GM12878 (cell line): Measurements from ENCODE around the gene BUB3. TPM values are rescaled to one million over a fixed set of nuclear protein-coding genes. Genes with fewer than 3 reads are reported as not detected.

Experiments
- ATAC-seq: fragments of 200-7000 bp; cut with Tn5 transposase; 3 replicates; pipeline ENCODE4 v1.9.1; 2020; ENCODE audit warnings: mild to moderate bottlenecking, moderate library complexity
- BruUV-seq: library from RNA; stranded (reverse); fragments of 400-500 nt; replicated peaks from 2 replicates; lab custom pipeline; 2021; lab: Mats Ljungman, UMichigan
- CTCF ChIA-PET: fragments of 300-600 bp; sonication (Branson Sonifier 250); formaldehyde crosslinking; extraction: SDS; loops from one replicate; lab custom pipeline; 2021; ENCODE audit warnings: inconsistent platforms; lab: Yijun Ruan, JAX
- POLR2A ChIA-PET: fragments of 350-600 bp; formaldehyde crosslinking; extraction: SDS; loops from one replicate; lab custom pipeline; 2021; ENCODE audit warnings: inconsistent platforms; lab: Charles Lee
- RAD21 ChIA-PET: fragments of 300-600 bp; sonication (Branson Sonifier 250); formaldehyde crosslinking; loops from one replicate; lab custom pipeline; 2023; ENCODE audit warnings: antibody characterized with exemption; ENCODE audit not compliant: unreplicated experiment; lab: Charles Lee
- SMC1A ChIA-PET: fragments of 300-600 bp; sonication (Branson Sonifier 250); formaldehyde crosslinking; loops from one replicate; lab custom pipeline; 2023; ENCODE audit not compliant: unreplicated experiment, uncharacterized antibody; lab: Charles Lee
- DNase-seq: peaks from one replicate; pipeline ENCODE4 v3.0.0-alpha.2; 2011; ENCODE audit warnings: low read depth, low spot score
- FAIRE-seq: peaks from 3 replicates; lab custom pipeline; 2011; peaks lifted over from hg19 to GRCh38; lab: Jason Lieb, UNC
- H2AFZ ChIP-seq: 2 replicates; pipeline ENCODE4 v1.6.0; 2011; ENCODE audit warnings: low read depth, low read length, control low read depth; ENCODE audit not compliant: control insufficient read depth
- H3K27ac ChIP-seq: 2 replicates; pipeline ENCODE4 v1.5.1; 2011; ENCODE audit warnings: control low read depth; ENCODE audit not compliant: control insufficient read depth, insufficient read depth
- H3K27me3 ChIP-seq, 2 experiments: replicated peaks in 1 of 2; 2 replicates each; pipeline versions ENCODE4 v1.6.0 to v1.6.1; 2011; ENCODE audit warnings: low read length in 1 of 2; ENCODE audit not compliant: control insufficient read depth in 2 of 2, insufficient read depth in 2 of 2
- H3K36me3 ChIP-seq, 2 experiments: 2 replicates each; pipeline ENCODE4 v1.5.1; 2011; ENCODE audit warnings: low read length in 1 of 2; ENCODE audit not compliant: control insufficient read depth in 2 of 2, insufficient read depth in 2 of 2
- H3K4me1 ChIP-seq: 2 replicates; pipeline ENCODE4 v1.6.1; 2011; ENCODE audit warnings: mild to moderate bottlenecking, low read length, moderate library complexity, mixed read lengths; ENCODE audit not compliant: control insufficient read depth, insufficient read depth
- H3K4me2 ChIP-seq: 2 replicates; pipeline ENCODE4 v1.6.0; 2011; ENCODE audit warnings: control low read depth; ENCODE audit not compliant: control insufficient read depth, insufficient read depth
- H3K4me3 ChIP-seq: fragments of 200-600 bp; sonication (generic); 2 replicates; pipeline ENCODE4 v1.5.1; 2016
- H3K79me2 ChIP-seq: 2 replicates; pipeline ENCODE4 v1.6.0; 2011; ENCODE audit warnings: low read length; ENCODE audit not compliant: control insufficient read depth, insufficient read depth
- H3K9ac ChIP-seq: 2 replicates; pipeline ENCODE4 v1.8.0; 2011; ENCODE audit warnings: low read length, control low read depth, mixed read lengths; ENCODE audit not compliant: control insufficient read depth, insufficient read depth
- H3K9me3 ChIP-seq: replicated peaks from 3 replicates; pipeline ENCODE4 v1.5.1; 2011; ENCODE audit warnings: mild to moderate bottlenecking, low read length; ENCODE audit not compliant: control insufficient read depth, insufficient read depth
- H4K20me1 ChIP-seq: 2 replicates; pipeline ENCODE4 v1.6.0; 2011; ENCODE audit not compliant: control insufficient read depth, insufficient read depth
- ATF2 ChIP-seq: IDR thresholded peaks from 2 replicates; pipeline ENCODE4 v1.6.1; 2012; ENCODE audit warnings: low read length, inconsistent platforms
- ATF3 ChIP-seq: IDR thresholded peaks from 2 replicates; pipeline ENCODE4 v1.6.1; 2011; ENCODE audit warnings: low read depth, mild to moderate bottlenecking, low read length, moderate library complexity, borderline replicate concordance; ENCODE audit errors: extremely low read depth
- ATF7 ChIP-seq: fragments of 450-650 bp; IDR thresholded peaks from 2 replicates; pipeline ENCODE4 v1.6.1; 2016; ENCODE audit warnings: low read depth, mild to moderate bottlenecking
- CEBPZ ChIP-seq: fragments of 150-350 bp; IDR thresholded peaks from 2 replicates; pipeline ENCODE4 v1.6.1; 2016; ENCODE audit warnings: low read depth, low read length
- E2F4 ChIP-seq: IDR thresholded peaks from 2 replicates; pipeline ENCODE4 v1.6.1; 2012; ENCODE audit warnings: low read depth, low read length, improper control_type of control experiment
- FOS ChIP-seq: IDR thresholded peaks from 3 replicates; pipeline ENCODE4 v1.6.1; 2011; ENCODE audit warnings: borderline replicate concordance; ENCODE audit not compliant: insufficient read length; ENCODE audit errors: extremely low read depth
- MXI1 ChIP-seq: fragments of 150-350 bp; IDR thresholded peaks from 2 replicates; pipeline ENCODE4 v1.6.1; 2011; ENCODE audit warnings: low read depth, mild to moderate bottlenecking, inconsistent platforms, low read length, improper control_type of control experiment
- NR2C2 ChIP-seq: IDR thresholded peaks from 2 replicates; pipeline ENCODE4 v1.6.1; 2011; ENCODE audit warnings: borderline replicate concordance, low read depth; ENCODE audit not compliant: control insufficient read depth, insufficient read length
- PAX8 ChIP-seq: fragments of 450-650 bp; IDR thresholded peaks from 2 replicates; pipeline ENCODE4 v1.6.1; 2017; ENCODE audit warnings: mild to moderate bottlenecking, moderate library complexity
- RAD51 ChIP-seq: fragments of 450-650 bp; IDR thresholded peaks from 2 replicates; pipeline ENCODE4 v1.6.1; 2016; ENCODE audit warnings: moderate library complexity, mild to moderate bottlenecking, inconsistent platforms
- RFX5 ChIP-seq: IDR thresholded peaks from 2 replicates; pipeline ENCODE4 v1.6.1; 2011; ENCODE audit warnings: low read depth, low read length, improper control_type of control experiment
- SIX5 ChIP-seq: IDR thresholded peaks from 2 replicates; pipeline ENCODE4 v1.6.1; 2011; ENCODE audit warnings: mild to moderate bottlenecking, low read depth, low read length, moderate library complexity; ENCODE audit not compliant: severe bottlenecking
- SP1 ChIP-seq: IDR thresholded peaks from one replicate; pipeline ENCODE4 v1.6.1; 2011; ENCODE audit warnings: low read depth, low read length
- YBX1 ChIP-seq: fragments of 450-650 bp; IDR thresholded peaks from 2 replicates; pipeline ENCODE4 v1.6.1; 2016; ENCODE audit warnings: antibody characterized with exemption
- ZBED1 ChIP-seq: IDR thresholded peaks from 2 replicates; pipeline ENCODE4 v1.6.1; 2016; ENCODE audit warnings: borderline replicate concordance
- WGBS: methylation state at CpG from one replicate; pipeline ENCODE4 v1.1.6; 2016; ENCODE audit warnings: low lambda C conversion rate; ENCODE audit not compliant: insufficient replicate concordance, insufficient coverage; ENCODE audit errors: missing lambda C conversion rate; 5-methylcytosine and 5-hydroxymethylcytosine counted together
- in situ Hi-C: fragments of 300-500 bp; cut with MboI; formaldehyde crosslinking; loops from 9 replicates; pipeline ENCODE4 v1.14.3; 2018; ENCODE audit warnings: mixed read lengths
- intact Hi-C: fragments of 100-400 bp; cut with micrococcal nuclease; formaldehyde crosslinking; loops from one replicate; pipeline ENCODE4 v1.14.2; 2022; ENCODE audit not compliant: unreplicated experiment
- polyA plus RNA-seq, 11 experiments: library from polyadenylated mRNA; depleted of rRNA in 4 of 11; unstranded in 6 of 11; stranded (reverse) in 5 of 11; fragments of >200 nt; fragmentation: Nextera tagmentation in 4 of 11; fragmentation: Illumina TruSeq in 1 of 11; extraction: Ambion mirVana in 4 of 11; extraction: Trizol in 1 of 11; gene quantifications; 1 replicate in 1 of 11; 2 replicates in 10 of 11; pipeline versions ENCODE4 v1.2.1 to v1.2.3, GENCODE V29; 2011 to 2016; ENCODE audit warnings: inconsistent platforms in 2 of 11, missing spikeins in 2 of 11, low read depth in 1 of 11
- total RNA-seq, 4 experiments: library from RNA; depleted of rRNA in 3 of 4; stranded (reverse); fragments of >200 nt in 3 of 4; fragmentation: Illumina TruSeq in 1 of 4; extraction: Trizol in 1 of 4; gene quantifications; 2 replicates each; pipeline versions ENCODE4 v1.2.1 to v1.2.3, GENCODE V29; 2013 to 2021
- TF ChIP-seq, protein P1 (sequence below): fragments of 450-650 bp; IDR thresholded peaks from 2 replicates; pipeline ENCODE4 v1.6.1; 2016; ENCODE audit warnings: mild to moderate bottlenecking

The BUB3 gene
- total and polyA plus RNA-seq, 10 of the 15 experiments (the other 5 are each of a cell fraction or from before 2014, with no cell fraction given) = 260 to 1,126 (median 441) TPM

DNA sequence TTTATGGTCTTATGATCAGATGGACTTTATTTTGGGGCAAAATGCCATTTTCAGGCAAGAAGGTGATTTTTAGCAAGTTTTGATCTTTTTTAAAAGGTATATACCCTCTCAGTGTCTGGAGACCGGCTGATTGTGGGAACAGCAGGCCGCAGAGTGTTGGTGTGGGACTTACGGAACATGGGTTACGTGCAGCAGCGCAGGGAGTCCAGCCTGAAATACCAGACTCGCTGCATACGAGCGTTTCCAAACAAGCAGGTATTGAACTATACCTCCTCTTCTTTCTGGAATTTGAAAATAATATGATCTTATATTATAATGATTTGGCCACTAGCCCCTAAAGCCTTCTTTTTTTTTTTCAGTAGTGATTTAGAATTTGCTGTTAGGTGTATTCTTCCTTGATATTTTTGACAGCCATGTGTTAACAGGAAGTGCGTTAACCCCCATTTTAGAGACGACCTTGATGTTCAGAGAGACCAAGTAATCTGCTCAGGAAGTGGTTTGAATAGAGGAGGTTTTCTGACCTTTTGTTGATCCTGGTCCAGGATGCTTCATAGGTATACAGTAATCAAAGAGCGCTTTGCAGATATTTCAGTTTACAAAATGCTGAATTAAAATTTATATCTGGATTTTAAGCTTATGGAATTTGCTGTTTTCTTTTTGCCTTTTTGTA is 6.2 kb downstream of the BUB3 start (continued):
- TF ChIP-seq, protein P1, sequence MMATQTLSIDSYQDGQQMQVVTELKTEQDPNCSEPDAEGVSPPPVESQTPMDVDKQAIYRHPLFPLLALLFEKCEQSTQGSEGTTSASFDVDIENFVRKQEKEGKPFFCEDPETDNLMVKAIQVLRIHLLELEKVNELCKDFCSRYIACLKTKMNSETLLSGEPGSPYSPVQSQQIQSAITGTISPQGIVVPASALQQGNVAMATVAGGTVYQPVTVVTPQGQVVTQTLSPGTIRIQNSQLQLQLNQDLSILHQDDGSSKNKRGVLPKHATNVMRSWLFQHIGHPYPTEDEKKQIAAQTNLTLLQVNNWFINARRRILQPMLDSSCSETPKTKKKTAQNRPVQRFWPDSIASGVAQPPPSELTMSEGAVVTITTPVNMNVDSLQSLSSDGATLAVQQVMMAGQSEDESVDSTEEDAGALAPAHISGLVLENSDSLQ = no peak

GRCh38 chr10:123164319-123164718 is 10.1 kb downstream of the BUB3 start:
- ChIA-PET RAD21 (no interaction called here), CTCF (no interaction called here)
- 93% methylated on average over 2 of the region's 2 CpGs for whole genome bisulfite sequencing
- TF ChIP-seq ATF3 (no peak), RAD51 (no peak), MXI1 (no peak), NR2C2 (no peak), FOS (no peak), E2F4 (no peak), SIX5 (no peak), ATF7 (no peak), ATF2 (no peak), RFX5 (no peak), YBX1 (no peak), PAX8 (no peak), CEBPZ (no peak), ZBED1 (no peak), SP1 (no peak)

More at GRCh38 chr10:123164319-123164718, 10.1 kb downstream of the BUB3 start:
- H3K9ac ChIP-seq = no peak overlapping the region
- no peak for ATAC-seq
- H4K20me1 ChIP-seq = no peaks in the 10 kb centered on the region
- in situ Hi-C loops (no loop called here), intact Hi-C loops (no loop called here)
- H2AFZ ChIP-seq = no peak overlapping the region
- H3K9me3 ChIP-seq = no peaks in the 10 kb centered on the region
- H3K27me3 ChIP-seq = no peaks in the 10 kb centered on the region
- DNase-seq = no peak
- BruUV-seq = TSS peak; percentile 1
- FAIRE-seq = no peak
- H3K4me1 ChIP-seq = peaks cover 5% of the 10 kb centered on the region; the same call in 1 of the 2 replicates
- POLR2A ChIA-PET = no interaction called here
- H3K79me2 ChIP-seq = peaks cover 56% of the 10 kb centered on the region
- peaks cover 12 to 51% of the 10 kb centered on the region in 2 experiments for H3K36me3 ChIP-seq
- no peak overlapping the region for H3K27ac ChIP-seq
- no peak overlapping the region for H3K4me2 ChIP-seq
- SMC1A ChIA-PET = interaction anchor here (1.0 to 1.7 kb wide), 4 partner anchors 8 to 121 kb away, joined by 3 to 9 read pairs (median 5); partner anchors contain the start of gene BUB3
- no peak overlapping the region for H3K4me3 ChIP-seq
